GM21526 (cell line): Measurements from ENCODE around the gene UGT1A9.

Experiments used
- ATAC-seq: cut with Tn5 transposase; IDR thresholded peaks from one replicate; pipeline ENCODE4 v1.9.1; 2021; ENCODE audit warnings: moderate library complexity; ENCODE audit not compliant: unreplicated experiment, low FRiP score

The UGT1A9 gene

DNA sequence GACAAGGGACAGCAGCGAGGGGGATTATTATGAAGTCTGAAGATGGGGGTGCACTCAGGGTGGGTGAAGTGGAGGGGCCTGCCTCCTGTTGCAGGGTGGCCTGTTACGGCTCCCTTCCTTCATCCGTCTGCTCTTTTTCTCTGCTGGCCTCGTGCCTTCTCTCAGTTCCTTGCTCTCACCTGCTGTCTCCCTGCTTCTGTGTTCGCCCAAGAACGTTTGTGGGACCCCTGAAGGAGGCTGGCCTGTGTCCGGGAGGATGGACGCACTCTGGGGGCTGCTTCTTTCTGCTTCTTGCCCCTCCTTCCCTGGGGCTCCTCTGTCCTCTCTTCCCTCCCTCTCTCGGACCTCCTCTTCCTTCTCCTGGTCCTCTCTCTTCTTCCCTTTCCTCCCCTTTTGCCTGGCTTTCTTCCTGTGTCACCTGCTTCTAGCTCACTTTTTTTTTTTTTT lies 120.2 kb downstream of the UGT1A9 start:
- ATAC-seq = no peak

- no peak for ATAC-seq
Measured at GRCh38 chr2:233792720-233793119, 121.0 kb downstream of the UGT1A9 start.

DNA sequence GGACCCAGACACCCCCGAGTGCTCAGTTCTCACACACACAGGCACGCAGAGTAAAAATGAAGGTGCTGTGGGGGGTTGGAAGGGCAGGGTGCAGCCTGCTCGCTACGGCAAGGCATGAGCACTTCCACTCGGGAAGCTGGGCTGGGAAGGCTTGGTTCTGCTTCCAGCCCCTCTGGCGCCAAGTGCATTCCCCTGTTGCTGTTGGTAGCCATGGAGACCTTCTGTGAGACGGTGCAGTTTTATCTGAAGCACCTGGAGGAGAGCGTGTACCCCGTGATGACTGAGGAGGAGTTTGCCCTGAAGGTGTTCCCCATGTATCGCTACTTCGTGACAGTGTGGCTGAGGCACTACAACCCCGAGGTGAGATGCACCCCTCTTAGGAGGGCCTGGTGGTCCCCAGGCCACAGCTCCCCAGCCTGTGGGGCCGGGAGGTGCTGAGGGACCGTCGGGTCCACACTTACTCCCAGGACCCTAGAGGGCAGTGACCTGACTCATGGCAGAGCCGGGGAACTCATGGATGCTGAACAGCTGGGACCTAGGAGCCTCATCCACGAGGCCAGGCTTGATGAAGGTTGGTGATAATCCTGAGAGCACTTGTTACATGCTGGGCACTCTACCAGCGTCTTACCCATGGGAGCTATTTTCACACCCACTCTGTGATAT lies 121.9 kb downstream of the UGT1A9 start:
- no peak for ATAC-seq

- ATAC-seq = no peak
Measured at GRCh38 chr2:233794128-233794658, 122.5 kb downstream of the UGT1A9 start.

GRCh38 chr2:233795735-233796171 lies 124.1 kb downstream of the UGT1A9 start:
- ATAC-seq = no peak

DNA sequence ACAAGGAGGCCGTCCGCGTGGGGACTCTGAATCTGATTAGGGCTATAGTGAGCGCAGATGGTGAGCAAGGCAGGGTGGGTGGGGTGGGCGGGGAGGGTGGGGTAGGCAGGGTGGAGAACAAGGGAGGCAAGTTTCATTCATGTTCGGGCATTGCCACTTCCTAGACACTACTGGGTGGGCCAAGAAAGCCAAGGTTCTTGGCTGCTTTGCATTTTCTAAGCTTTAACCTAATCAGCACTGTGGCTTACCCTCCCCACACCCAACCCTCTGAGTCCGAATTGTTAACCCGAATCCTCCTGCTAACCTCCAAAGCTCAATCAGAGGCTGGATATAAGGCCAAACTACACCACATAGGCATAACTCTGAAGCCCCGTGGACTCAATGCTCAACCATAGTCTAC lies 124.6 kb downstream of the UGT1A9 start:
- ATAC-seq = no peak

- no peak for ATAC-seq
Measured at GRCh38 chr2:233798335-233799086, 126.8 kb downstream of the UGT1A9 start.

- ATAC-seq = no peak
Measured at GRCh38 chr2:233799087-233799665, 127.5 kb downstream of the UGT1A9 start.

GRCh38 chr2:233799716-233800115 lies 128.0 kb downstream of the UGT1A9 start:
- no peak for ATAC-seq

DNA sequence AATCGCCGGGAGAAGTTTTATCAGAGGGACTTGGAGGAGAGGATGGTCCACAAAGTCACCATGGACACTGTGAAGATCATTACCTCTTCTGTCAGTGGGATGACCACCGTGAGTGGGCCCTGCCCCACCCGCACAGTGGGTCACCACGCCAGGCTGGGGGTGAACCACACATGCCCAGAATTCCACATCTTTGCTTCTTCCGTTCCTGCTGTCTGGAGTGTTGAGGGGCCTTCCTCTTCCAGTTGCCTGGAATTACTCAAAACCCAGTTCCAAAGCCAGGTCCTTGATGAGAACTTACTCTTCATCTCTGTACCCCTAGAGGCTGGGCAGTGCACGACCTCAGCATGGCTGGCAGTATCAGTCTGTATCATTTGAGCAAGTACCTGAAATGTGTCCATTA lies 128.5 kb downstream of the UGT1A9 start:
- ATAC-seq = no peak

DNA sequence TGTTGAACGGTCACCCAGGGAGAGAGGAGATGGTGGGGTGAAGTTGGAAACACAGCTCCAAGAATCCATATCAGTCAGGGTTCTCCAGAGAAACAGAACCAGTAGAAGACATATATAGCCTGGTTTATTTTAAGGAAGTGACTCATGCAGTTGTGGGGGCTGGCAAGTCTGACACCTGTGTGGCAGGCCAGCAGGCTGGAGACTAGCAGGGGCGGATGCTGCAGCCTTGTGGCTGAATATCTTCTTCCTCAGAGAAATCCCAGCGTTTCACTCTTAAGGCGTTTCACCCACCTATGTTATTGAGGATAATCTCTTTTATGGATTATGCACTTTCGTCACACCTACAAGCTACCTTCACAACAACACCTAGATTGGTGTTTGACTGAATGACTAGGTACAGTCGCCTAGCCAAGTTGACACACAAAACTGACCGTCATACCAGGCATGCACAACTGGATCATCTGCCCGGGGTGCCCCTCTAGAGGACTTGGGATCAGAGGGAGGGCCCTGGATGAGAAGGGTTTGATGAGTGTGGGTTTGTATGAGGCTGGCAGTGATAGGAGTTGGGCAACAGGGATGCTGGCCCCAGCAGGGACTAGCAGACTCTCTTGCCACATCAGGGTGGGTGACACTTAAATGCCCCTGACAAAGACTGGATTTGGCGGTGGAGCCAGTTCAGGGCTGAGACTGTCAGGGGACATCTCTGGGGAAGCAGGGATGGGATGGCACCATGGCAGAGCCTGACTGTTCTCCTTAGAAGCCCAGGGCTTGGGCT lies 129.8 kb downstream of the UGT1A9 start:
- ATAC-seq = no peak

GRCh38 chr2:233802132-233802815 lies 130.6 kb downstream of the UGT1A9 start:
- no peak for ATAC-seq

DNA sequence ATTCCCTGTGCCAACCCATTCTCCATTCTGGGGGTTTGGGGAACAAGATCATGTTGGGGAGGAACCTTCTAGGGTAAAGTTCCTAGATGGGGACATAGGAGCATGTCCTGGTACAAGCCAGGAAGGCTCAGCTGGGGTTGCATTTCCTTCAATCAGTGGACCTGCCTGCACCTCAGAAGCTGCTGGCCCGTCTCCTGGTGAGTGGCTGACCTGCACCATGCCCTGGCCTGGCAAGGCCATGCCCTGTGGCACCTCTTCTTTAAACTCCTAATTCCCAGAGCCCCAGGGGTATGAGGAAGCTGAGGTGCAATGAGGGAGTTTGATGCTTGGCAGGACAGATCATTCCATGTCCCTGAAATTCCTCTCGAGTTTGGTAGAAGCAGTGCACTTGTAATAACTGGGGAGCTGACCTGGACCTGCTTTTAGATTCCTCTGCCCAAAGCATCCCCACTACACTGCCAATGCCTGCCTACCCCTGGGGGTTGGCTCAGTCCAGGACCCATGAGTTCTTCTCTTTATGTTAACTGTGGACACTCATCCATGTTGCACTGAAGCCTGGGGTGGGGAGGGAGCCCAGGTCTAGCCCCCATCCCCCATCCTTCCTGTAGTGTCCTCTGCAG lies 131.7 kb downstream of the UGT1A9 start:
- no peak for ATAC-seq

DNA sequence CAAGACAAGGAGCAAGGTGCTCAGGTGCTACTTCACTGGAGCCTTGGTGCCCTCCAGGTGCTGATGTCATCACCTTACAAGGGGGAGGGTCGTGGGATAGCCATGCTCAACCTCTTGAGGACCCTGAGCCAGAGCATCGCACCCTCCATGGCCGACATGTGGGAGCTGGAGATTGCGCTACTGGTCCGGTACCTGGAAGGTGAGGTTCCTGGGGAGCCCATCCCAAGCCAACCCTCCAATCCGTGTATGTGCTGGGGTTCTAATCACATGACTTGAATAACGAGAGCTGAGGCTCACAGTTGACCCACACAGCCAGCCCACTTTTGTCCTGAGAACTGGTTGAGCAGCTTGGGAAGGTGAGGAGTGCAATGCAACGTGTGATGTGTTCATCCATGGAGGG lies 132.3 kb downstream of the UGT1A9 start:
- no peak for ATAC-seq

GRCh38 chr2:233807215-233807865 lies 135.6 kb downstream of the UGT1A9 start:
- no peak for ATAC-seq

DNA sequence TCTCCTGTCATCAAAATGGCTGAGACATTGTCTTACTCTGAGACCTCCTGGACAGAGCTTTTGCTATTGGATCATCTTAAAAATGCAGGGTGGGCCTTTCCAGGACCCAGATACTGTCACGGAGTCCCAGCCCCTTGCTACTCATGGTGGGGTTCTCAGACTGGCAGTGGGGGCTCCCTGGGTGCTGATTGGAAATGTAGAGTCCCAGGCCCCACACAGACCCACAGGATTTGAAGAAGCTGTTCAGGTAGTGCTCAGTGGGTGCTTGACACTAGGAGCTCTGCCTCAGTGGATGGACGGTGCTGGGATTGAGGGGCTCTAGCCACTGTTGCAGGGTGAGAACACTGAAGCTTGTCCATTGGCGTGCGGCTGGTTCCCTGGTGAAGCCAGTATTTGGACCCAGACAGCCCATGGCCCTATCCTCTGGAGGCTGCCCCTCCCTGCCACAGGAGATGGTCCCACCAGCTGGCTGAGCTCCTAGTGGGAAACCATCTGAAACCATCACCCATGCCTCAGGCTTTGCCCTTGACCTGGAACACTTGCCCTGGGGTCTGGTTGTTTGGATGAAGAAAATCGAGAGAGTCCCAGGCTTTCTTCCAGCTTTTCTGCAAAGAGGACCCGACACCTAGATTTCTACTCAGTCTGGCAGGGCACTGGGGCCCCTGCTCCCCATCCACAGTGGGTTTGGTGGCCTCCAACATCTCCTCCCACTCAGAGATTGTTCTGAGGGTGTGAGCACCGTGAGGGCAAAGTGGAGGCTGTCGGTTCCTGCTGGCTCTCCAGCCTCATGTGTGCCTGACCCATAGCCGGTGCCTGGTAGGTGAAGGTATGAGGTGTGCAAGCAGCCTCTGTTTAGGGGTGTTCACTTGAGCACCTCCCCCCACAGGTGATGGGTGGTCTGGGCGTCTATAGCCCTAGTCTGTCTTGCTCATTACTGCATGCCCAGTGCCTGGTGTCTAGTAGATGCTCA lies 136.6 kb downstream of the UGT1A9 start:
- ATAC-seq = no peak

GRCh38 chr2:233810385-233810784 lies 138.7 kb downstream of the UGT1A9 start:
- ATAC-seq = no peak

- ATAC-seq = no peak
Measured at GRCh38 chr2:233811087-233811486, 139.4 kb downstream of the UGT1A9 start.
